ENCODE measurements around the gene PTAFR. TPM values are rescaled to one million over a fixed set of nuclear protein-coding genes. Genes with fewer than 3 reads are reported as not detected.

PTAFR gene
- total and polyA plus RNA-seq, 2 of the 4 experiments (the other 2 are of a cell fraction): 0.17 to 0.18 TPM

DNA sequence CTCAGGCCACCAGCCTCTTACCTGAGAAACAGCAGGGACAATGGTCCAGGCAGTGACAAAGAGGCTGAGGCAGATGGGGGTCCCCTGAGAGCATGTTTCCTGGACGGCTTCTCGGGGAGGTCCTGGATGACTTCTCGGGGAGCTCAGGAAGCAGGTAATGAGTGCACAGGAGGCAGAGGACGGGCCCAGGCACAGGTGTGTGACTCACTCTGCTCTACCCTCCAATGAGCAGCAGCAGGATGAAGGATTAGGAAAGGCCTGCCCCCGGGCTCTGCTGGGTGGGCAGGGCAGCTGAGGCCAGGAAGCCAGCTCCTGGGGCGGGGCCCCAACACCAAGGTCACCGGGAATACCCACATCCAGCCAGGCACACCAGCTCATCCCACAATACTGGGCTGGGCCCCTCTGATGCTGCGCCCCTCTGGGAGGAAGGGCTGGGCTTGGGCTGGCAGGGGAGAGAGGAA, 17.2 kb upstream of the PTAFR start:
- Histone ChIP-seq H2BK20ac (ENCODE audit: low read depth, low read length) (no peak overlapping the region), H3K14ac (replicated peaks; ENCODE audit: low read depth, low read length) (no peak overlapping the region), H2AK5ac (ENCODE audit: low read depth, low read length) (no peak overlapping the region), H3K56ac (ENCODE audit: extremely low read depth, insufficient read depth, low read length) (no peak overlapping the region), H4K91ac (ENCODE audit: insufficient read depth, low read depth, low read length) (no peak overlapping the region), H3K4me1 (ENCODE audit: control insufficient read depth, insufficient read depth, low read length) (peaks cover 9% of the 10 kb centered on the region), H3K23ac (ENCODE audit: low read depth, low read length) (no peak overlapping the region), H3K4me2 (ENCODE audit: low read depth, low read length) (no peak overlapping the region), H2BK120ac (ENCODE audit: low read depth, low read length) (no peak overlapping the region), H4K20me1 (ENCODE audit: insufficient read depth, low read length) (no peaks in the 10 kb centered on the region), H2BK5ac (ENCODE audit: low read depth, low read length, poor library complexity, severe bottlenecking) (no peak overlapping the region), H3K9me3 (ENCODE audit: control insufficient read depth, insufficient read depth, low read length) (no peaks in the 10 kb centered on the region), H3K4me3 (ENCODE audit: insufficient read depth, low read depth, low read length) (no peak overlapping the region), H2AFZ (replicated peaks; ENCODE audit: low read length, poor library complexity) (no peak overlapping the region), H2BK15ac (ENCODE audit: low read depth, low read length) (no peak overlapping the region), H3K9ac (ENCODE audit: low read depth, low read length) (no peak overlapping the region), H2AK9ac (replicated peaks; ENCODE audit: low read depth, low read length, poor library complexity) (no peak overlapping the region), H3K36me3 (ENCODE audit: control insufficient read depth, insufficient read depth, low read length) (peaks cover 6% of the 10 kb centered on the region), H3K79me1 (ENCODE audit: low read depth in 1 of 2, low read length in 2 of 2) (no peaks in the 10 kb centered on the region), H3K27me3 (ENCODE audit: control insufficient read depth, insufficient read depth, low read length) (no peaks in the 10 kb centered on the region), H3K27ac (ENCODE audit: insufficient read depth, low read length) (no peak overlapping the region), H3K9me1 (ENCODE audit: insufficient read depth, low read length) (peaks cover 12% of the 10 kb centered on the region), H4K8ac (ENCODE audit: low read depth in 2 of 2, low read length in 2 of 2) (no peak overlapping the region), H4K5ac (ENCODE audit: low read depth, low read length) (no peak overlapping the region), H3K18ac (ENCODE audit: low read depth, low read length) (no peak overlapping the region), H3K4ac (ENCODE audit: low read depth, low read length) (no peak overlapping the region)
- dilution Hi-C loops (cut with HindIII; ENCODE audit: low sequenced_read_pairs, unreplicated experiment): no loop called here
- in situ Hi-C loops (cut with MboI; ENCODE audit: low sequenced_read_pairs): no loop called here
- intact Hi-C loops (cut with micrococcal nuclease): no loop called here
- no peak for TF ChIP-seq MXI1 (IDR thresholded peaks at IDR 0.05; ENCODE audit: borderline replicate concordance, low read depth, low read length)
- TF ChIP-seq NFE2L2 (IDR thresholded peaks at IDR 0.05; ENCODE audit: low read depth, low read length): no peak
- no peak for TF ChIP-seq MAZ (IDR thresholded peaks at IDR 0.05; ENCODE audit: borderline replicate concordance, low read depth, low read length)
- no peak for TF ChIP-seq RAD21 (IDR thresholded peaks at IDR 0.05; ENCODE audit: low read length)
- no peak for TF ChIP-seq CHD1 (IDR thresholded peaks at IDR 0.05; ENCODE audit: low read depth, low read length)
- no peak for TF ChIP-seq POLR2A (IDR thresholded peaks at IDR 0.05; ENCODE audit: low read depth, low read length)
- TF ChIP-seq BHLHE40 (IDR thresholded peaks at IDR 0.05; ENCODE audit: low read depth, low read length): no peak
- no peak for TF ChIP-seq RCOR1 (IDR thresholded peaks at IDR 0.05; ENCODE audit: insufficient replicate concordance, low read length)
- TF ChIP-seq CEBPB (IDR thresholded peaks at IDR 0.05; ENCODE audit: low read depth, low read length): no peak
- TF ChIP-seq, protein P1, sequence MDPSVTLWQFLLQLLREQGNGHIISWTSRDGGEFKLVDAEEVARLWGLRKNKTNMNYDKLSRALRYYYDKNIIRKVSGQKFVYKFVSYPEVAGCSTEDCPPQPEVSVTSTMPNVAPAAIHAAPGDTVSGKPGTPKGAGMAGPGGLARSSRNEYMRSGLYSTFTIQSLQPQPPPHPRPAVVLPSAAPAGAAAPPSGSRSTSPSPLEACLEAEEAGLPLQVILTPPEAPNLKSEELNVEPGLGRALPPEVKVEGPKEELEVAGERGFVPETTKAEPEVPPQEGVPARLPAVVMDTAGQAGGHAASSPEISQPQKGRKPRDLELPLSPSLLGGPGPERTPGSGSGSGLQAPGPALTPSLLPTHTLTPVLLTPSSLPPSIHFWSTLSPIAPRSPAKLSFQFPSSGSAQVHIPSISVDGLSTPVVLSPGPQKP (IDR thresholded peaks at IDR 0.05; ENCODE audit: borderline replicate concordance, low read depth, low read length): no peak
- no peak for TF ChIP-seq FOS (IDR thresholded peaks at IDR 0.05; ENCODE audit: low read depth, low read length)
- no peak for TF ChIP-seq RFX5 (IDR thresholded peaks at IDR 0.05; ENCODE audit: low read depth, low read length)
- TF ChIP-seq, protein P2, sequence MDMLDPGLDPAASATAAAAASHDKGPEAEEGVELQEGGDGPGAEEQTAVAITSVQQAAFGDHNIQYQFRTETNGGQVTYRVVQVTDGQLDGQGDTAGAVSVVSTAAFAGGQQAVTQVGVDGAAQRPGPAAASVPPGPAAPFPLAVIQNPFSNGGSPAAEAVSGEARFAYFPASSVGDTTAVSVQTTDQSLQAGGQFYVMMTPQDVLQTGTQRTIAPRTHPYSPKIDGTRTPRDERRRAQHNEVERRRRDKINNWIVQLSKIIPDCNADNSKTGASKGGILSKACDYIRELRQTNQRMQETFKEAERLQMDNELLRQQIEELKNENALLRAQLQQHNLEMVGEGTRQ (IDR thresholded peaks at IDR 0.05; ENCODE audit: low read depth, low read length): no peak
- TF ChIP-seq SMC3 (IDR thresholded peaks at IDR 0.05; ENCODE audit: low read depth, low read length): no peak
- TF ChIP-seq, protein P3, sequence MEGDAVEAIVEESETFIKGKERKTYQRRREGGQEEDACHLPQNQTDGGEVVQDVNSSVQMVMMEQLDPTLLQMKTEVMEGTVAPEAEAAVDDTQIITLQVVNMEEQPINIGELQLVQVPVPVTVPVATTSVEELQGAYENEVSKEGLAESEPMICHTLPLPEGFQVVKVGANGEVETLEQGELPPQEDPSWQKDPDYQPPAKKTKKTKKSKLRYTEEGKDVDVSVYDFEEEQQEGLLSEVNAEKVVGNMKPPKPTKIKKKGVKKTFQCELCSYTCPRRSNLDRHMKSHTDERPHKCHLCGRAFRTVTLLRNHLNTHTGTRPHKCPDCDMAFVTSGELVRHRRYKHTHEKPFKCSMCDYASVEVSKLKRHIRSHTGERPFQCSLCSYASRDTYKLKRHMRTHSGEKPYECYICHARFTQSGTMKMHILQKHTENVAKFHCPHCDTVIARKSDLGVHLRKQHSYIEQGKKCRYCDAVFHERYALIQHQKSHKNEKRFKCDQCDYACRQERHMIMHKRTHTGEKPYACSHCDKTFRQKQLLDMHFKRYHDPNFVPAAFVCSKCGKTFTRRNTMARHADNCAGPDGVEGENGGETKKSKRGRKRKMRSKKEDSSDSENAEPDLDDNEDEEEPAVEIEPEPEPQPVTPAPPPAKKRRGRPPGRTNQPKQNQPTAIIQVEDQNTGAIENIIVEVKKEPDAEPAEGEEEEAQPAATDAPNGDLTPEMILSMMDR (conservative IDR thresholded peaks at IDR 0.05; ENCODE audit: low read depth, low read length): no peak
- no peak for TF ChIP-seq MAFK (IDR thresholded peaks at IDR 0.05; ENCODE audit: low read depth, low read length)
- BruUV-seq (replicated peaks): no TSS peak
- ChIA-PET CTCF (no interaction called here), POLR2A (ENCODE audit: unreplicated experiment) (no interaction called here)
- no peak for ATAC-seq (ENCODE audit: low read depth)
- no peak for DNase-seq
- WGBS, 2 experiments (ENCODE audit: extremely low coverage in 2 of 2, insufficient read length in 1 of 2): 63% methylated on average over 2 of the region's 8 CpGs; no CpG with 5 or more reads in 1 of the 2 experiments
